K562 (cell line): ENCODE results near the gene TCF3. TPM values are rescaled to one million over a fixed set of nuclear protein-coding genes. Genes with fewer than 3 reads are reported as not detected.
A peak's percentile ranks its signal among the peaks of the same experiment; 100 is the strongest.

Source experiments
- FOXA3 ChIP-seq, 2 experiments: fragments of 450-650 bp in 1 of 2; sonication (generic) in 1 of 2; formaldehyde crosslinking; IDR thresholded peaks in 1 of 2; conservative IDR thresholded peaks in 1 of 2; 2 replicates each; pipeline versions ENCODE4 v1.4.0 to v1.8.0; 2020 to 2022; ENCODE audit warnings: mild to moderate bottlenecking in 2 of 2, missing genetic modification reagents in 1 of 2
- FOXK2 ChIP-seq, 2 experiments: fragments of 450-650 bp; IDR thresholded peaks in 1 of 2; conservative IDR thresholded peaks in 1 of 2; 2 replicates each; pipeline ENCODE4 v1.6.1; 2016; ENCODE audit warnings: low read depth in 2 of 2, mild to moderate bottlenecking in 1 of 2
- FOXM1 ChIP-seq, 2 experiments: fragments of 450-650 bp in 1 of 2; sonication (generic) in 1 of 2; formaldehyde crosslinking in 1 of 2; IDR thresholded peaks; 2 replicates each; pipeline versions ENCODE4 v1.6.1 to v1.9.0; 2017 to 2022; ENCODE audit warnings: low read depth in 2 of 2, mild to moderate bottlenecking in 2 of 2, missing genetic modification reagents in 1 of 2, moderate library complexity in 1 of 2
- GATAD2A ChIP-seq: fragments of 450-650 bp; IDR thresholded peaks from 2 replicates; pipeline ENCODE4 v1.6.1; 2017
- GTF2E2 ChIP-seq: fragments of 200-800 bp; sonication (Bioruptor generic); IDR thresholded peaks from 2 replicates; pipeline ENCODE4 v1.6.1; 2016; ENCODE audit warnings: missing genetic modification characterization, missing compliant biosample characterization
- SIX5 ChIP-seq, 2 experiments: IDR thresholded peaks; 2 replicates each; pipeline ENCODE4 v1.6.1; 2011; ENCODE audit warnings: low read length in 2 of 2, borderline replicate concordance in 1 of 2, low read depth in 1 of 2, mild to moderate bottlenecking in 1 of 2, moderate library complexity in 1 of 2; ENCODE audit not compliant: insufficient read depth in 1 of 2
- XRCC5 ChIP-seq: fragments of 200-400 bp; formaldehyde crosslinking; IDR thresholded peaks from 2 replicates; pipeline ENCODE4 v1.6.1; 2017; ENCODE audit warnings: low read depth, mild to moderate bottlenecking, low read length
- ZNF121 ChIP-seq: sonication (generic); formaldehyde crosslinking; conservative IDR thresholded peaks from 2 replicates; pipeline ENCODE4 v1.8.0; 2022; ENCODE audit warnings: missing genetic modification reagents
- ZNF253 ChIP-seq: fragments of 250-450 bp; sonication (Bioruptor Pico); conservative IDR thresholded peaks from 2 replicates; pipeline ENCODE4 v1.6.1; 2021; ENCODE audit warnings: mild to moderate bottlenecking
- ZNF561 ChIP-seq: fragments of 450-650 bp; formaldehyde crosslinking; conservative IDR thresholded peaks from 2 replicates; pipeline ENCODE4 v1.4.0; 2020; ENCODE audit warnings: mild to moderate bottlenecking, moderate library complexity
- polyA plus RNA-seq, 8 experiments: library from polyadenylated mRNA; depleted of rRNA in 4 of 8; stranded (reverse) in 5 of 8; unstranded in 3 of 8; fragments of >200 nt; fragmentation: Nextera tagmentation in 2 of 8; fragmentation: Illumina TruSeq in 1 of 8; extraction: Ambion mirVana in 2 of 8; extraction: Trizol in 1 of 8; gene quantifications; 2 replicates each; pipeline versions ENCODE4 v1.2.1 to v1.2.3, GENCODE V29; 2011 to 2014; ENCODE audit warnings: inconsistent platforms in 1 of 8, missing spikeins in 1 of 8
- total RNA-seq, 7 experiments: library from RNA; depleted of rRNA in 6 of 7; stranded (reverse); fragments of >200 nt in 6 of 7; fragmentation: Illumina TruSeq in 2 of 7; extraction: Trizol in 2 of 7; gene quantifications; 2 replicates each; pipeline versions ENCODE4 v1.2.1 to v1.2.3, GENCODE V29; 2011 to 2021; ENCODE audit warnings: low replicate concordance in 1 of 7
- TF ChIP-seq, protein P1 (sequence below): fragments of 250-450 bp; sonication (Bioruptor Pico); IDR thresholded peaks from 2 replicates; pipeline ENCODE4 v1.8.0; 2022; ENCODE audit warnings: moderate library complexity, mild to moderate bottlenecking, inconsistent platforms
- TF ChIP-seq, protein P2 (sequence below): fragments of 250-450 bp; sonication (Bioruptor Pico); IDR thresholded peaks from 2 replicates; pipeline ENCODE4 v1.8.0; 2021; ENCODE audit warnings: mild to moderate bottlenecking, moderate library complexity
- TF ChIP-seq, protein P3 (sequence below): fragments of 450-650 bp; IDR thresholded peaks from 2 replicates; pipeline ENCODE4 v1.7.0; 2016; ENCODE audit warnings: borderline replicate concordance
- TF ChIP-seq, protein P4 (sequence below): sonication (generic); formaldehyde crosslinking; IDR thresholded peaks from 2 replicates; pipeline ENCODE4 v1.8.0; 2022; ENCODE audit warnings: mild to moderate bottlenecking, missing genetic modification reagents
- TF ChIP-seq, protein P5 (sequence below): IDR thresholded peaks from 2 replicates; pipeline ENCODE4 v1.6.1; 2016; ENCODE audit warnings: missing genetic modification characterization, missing compliant biosample characterization

The TCF3 gene
- total and polyA plus RNA-seq, 9 of the 15 experiments (the other 6 are each of a cell fraction or from before 2014, with no cell fraction given): 5.6 to 259 (median 84.0) TPM

DNA sequence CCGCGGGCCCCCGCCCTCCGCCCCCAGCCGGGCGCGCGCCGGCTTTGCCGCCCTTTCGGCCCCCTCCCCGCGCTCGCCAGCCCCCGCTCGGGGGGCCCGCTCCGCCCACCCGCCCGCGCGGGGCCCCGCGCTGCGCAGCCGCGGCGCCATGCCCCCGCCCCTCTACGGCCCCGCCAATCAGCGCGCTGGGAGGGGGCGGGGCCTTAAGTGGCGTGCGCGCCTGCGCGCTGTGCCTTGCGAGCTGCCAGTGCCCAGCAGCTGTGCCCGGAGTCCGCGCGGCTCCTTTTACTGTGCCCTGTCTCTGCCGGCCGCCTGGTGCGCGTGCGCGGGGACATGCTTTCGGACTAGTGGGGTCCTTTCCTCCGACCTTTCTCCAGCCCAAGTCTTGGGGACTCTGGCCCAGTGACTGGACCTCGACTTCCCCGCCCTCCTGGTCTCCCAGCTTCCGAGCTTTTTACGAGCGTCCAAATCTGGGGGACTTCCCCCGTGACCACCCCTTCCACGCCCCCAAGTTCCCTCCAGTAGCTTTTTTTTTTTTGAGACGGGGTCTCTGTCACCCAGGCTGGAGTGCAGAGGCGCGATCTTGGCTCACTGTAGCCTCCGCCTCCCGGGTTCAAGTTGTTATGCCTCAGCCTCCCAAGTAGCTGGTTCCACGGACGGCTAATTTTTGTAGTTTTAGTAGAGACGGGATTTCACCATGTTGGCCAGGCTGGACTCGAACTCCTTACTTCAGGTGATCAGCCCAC is 59.5 kb downstream of the TCF3 start, which contains the start of gene MBD3 (continued):
- TF ChIP-seq, protein P1, sequence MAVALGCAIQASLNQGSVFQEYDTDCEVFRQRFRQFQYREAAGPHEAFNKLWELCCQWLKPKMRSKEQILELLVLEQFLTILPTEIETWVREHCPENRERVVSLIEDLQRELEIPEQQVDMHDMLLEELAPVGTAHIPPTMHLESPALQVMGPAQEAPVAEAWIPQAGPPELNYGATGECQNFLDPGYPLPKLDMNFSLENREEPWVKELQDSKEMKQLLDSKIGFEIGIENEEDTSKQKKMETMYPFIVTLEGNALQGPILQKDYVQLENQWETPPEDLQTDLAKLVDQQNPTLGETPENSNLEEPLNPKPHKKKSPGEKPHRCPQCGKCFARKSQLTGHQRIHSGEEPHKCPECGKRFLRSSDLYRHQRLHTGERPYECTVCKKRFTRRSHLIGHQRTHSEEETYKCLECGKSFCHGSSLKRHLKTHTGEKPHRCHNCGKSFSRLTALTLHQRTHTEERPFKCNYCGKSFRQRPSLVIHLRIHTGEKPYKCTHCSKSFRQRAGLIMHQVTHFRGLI (CRISPR knock-in tag): no peak
- TF ChIP-seq SIX5 (IDR thresholded peaks at IDR 0.05; ENCODE audit: borderline replicate concordance in 1 of 2, insufficient read depth in 1 of 2, low read depth in 1 of 2, low read length in 2 of 2) (no peak), GTF2E2 (no peak), ZNF253 (CRISPR knock-in tag) (no peak), ZNF121 (CRISPR knock-in tag) (no peak), XRCC5 (no peak), GATAD2A (no peak), FOXK2 (conservative IDR thresholded peaks at IDR 0.05 in 1 of 2, IDR thresholded peaks at IDR 0.05 in 1 of 2; ENCODE audit: low read depth in 2 of 2) (no peak), FOXA3 (CRISPR knock-in tag; conservative IDR thresholded peaks at IDR 0.05 in 1 of 2, IDR thresholded peaks at IDR 0.05 in 1 of 2) (no peak), FOXM1 (IDR thresholded peaks at IDR 0.05; ENCODE audit: low read depth) (no peak), FOXM1 (CRISPR knock-in tag; IDR thresholded peaks at IDR 0.05; ENCODE audit: low read depth) (no peak), ZNF561 (CRISPR knock-in tag) (no peak)
- TF ChIP-seq, protein P2, sequence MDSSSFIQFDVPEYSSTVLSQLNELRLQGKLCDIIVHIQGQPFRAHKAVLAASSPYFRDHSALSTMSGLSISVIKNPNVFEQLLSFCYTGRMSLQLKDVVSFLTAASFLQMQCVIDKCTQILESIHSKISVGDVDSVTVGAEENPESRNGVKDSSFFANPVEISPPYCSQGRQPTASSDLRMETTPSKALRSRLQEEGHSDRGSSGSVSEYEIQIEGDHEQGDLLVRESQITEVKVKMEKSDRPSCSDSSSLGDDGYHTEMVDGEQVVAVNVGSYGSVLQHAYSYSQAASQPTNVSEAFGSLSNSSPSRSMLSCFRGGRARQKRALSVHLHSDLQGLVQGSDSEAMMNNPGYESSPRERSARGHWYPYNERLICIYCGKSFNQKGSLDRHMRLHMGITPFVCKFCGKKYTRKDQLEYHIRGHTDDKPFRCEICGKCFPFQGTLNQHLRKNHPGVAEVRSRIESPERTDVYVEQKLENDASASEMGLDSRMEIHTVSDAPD: no peak
- TF ChIP-seq, protein P3, sequence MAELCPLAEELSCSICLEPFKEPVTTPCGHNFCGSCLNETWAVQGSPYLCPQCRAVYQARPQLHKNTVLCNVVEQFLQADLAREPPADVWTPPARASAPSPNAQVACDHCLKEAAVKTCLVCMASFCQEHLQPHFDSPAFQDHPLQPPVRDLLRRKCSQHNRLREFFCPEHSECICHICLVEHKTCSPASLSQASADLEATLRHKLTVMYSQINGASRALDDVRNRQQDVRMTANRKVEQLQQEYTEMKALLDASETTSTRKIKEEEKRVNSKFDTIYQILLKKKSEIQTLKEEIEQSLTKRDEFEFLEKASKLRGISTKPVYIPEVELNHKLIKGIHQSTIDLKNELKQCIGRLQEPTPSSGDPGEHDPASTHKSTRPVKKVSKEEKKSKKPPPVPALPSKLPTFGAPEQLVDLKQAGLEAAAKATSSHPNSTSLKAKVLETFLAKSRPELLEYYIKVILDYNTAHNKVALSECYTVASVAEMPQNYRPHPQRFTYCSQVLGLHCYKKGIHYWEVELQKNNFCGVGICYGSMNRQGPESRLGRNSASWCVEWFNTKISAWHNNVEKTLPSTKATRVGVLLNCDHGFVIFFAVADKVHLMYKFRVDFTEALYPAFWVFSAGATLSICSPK: no peak
- TF ChIP-seq, protein P4, sequence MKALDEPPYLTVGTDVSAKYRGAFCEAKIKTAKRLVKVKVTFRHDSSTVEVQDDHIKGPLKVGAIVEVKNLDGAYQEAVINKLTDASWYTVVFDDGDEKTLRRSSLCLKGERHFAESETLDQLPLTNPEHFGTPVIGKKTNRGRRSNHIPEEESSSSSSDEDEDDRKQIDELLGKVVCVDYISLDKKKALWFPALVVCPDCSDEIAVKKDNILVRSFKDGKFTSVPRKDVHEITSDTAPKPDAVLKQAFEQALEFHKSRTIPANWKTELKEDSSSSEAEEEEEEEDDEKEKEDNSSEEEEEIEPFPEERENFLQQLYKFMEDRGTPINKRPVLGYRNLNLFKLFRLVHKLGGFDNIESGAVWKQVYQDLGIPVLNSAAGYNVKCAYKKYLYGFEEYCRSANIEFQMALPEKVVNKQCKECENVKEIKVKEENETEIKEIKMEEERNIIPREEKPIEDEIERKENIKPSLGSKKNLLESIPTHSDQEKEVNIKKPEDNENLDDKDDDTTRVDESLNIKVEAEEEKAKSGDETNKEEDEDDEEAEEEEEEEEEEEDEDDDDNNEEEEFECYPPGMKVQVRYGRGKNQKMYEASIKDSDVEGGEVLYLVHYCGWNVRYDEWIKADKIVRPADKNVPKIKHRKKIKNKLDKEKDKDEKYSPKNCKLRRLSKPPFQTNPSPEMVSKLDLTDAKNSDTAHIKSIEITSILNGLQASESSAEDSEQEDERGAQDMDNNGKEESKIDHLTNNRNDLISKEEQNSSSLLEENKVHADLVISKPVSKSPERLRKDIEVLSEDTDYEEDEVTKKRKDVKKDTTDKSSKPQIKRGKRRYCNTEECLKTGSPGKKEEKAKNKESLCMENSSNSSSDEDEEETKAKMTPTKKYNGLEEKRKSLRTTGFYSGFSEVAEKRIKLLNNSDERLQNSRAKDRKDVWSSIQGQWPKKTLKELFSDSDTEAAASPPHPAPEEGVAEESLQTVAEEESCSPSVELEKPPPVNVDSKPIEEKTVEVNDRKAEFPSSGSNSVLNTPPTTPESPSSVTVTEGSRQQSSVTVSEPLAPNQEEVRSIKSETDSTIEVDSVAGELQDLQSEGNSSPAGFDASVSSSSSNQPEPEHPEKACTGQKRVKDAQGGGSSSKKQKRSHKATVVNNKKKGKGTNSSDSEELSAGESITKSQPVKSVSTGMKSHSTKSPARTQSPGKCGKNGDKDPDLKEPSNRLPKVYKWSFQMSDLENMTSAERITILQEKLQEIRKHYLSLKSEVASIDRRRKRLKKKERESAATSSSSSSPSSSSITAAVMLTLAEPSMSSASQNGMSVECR (CRISPR knock-in tag): 0 out of 2 replicates have a peak, but pooled peaks have one; percentile 18
- TF ChIP-seq, protein P5, sequence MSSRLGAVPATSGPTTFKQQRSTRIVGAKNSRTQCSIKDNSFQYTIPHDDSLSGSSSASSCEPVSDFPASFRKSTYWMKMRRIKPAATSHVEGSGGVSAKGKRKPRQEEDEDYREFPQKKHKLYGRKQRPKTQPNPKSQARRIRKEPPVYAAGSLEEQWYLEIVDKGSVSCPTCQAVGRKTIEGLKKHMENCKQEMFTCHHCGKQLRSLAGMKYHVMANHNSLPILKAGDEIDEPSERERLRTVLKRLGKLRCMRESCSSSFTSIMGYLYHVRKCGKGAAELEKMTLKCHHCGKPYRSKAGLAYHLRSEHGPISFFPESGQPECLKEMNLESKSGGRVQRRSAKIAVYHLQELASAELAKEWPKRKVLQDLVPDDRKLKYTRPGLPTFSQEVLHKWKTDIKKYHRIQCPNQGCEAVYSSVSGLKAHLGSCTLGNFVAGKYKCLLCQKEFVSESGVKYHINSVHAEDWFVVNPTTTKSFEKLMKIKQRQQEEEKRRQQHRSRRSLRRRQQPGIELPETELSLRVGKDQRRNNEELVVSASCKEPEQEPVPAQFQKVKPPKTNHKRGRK (tag): no peak
